ENCODE data around the gene DLG5.

DLG5 gene

GRCh38 chr10:77820349-77820748, 106.2 kb downstream of the DLG5 start:
- Histone ChIP-seq H3K79me2 (ENCODE audit: insufficient read depth, low read length) (no peaks in the 10 kb centered on the region), H3K27me3 (ENCODE audit: insufficient read depth, low read length, poor library complexity, severe bottlenecking) (no peaks in the 10 kb centered on the region), H3K4me2 (ENCODE audit: low read depth, low read length, poor library complexity, severe bottlenecking) (no peak overlapping the region), H3F3A (ENCODE audit: low read depth) (no peaks in the 10 kb centered on the region), H3K9ac (ENCODE audit: low read depth, low read length, poor library complexity, severe bottlenecking) (no peak overlapping the region), H4K20me1 (ENCODE audit: insufficient read depth, low read length, poor library complexity, severe bottlenecking) (no peaks in the 10 kb centered on the region), H3K9me2 (replicated peaks; ENCODE audit: low read depth, low read length) (no peaks in the 10 kb centered on the region), H3K4me1 (ENCODE audit: insufficient read depth, low read length, poor library complexity, severe bottlenecking) (no peaks in the 10 kb centered on the region), H3K9me3 (ENCODE audit: insufficient read depth, low read depth, low read length) (no peaks in the 10 kb centered on the region), H3K36me3 (ENCODE audit: insufficient read depth, low read length) (peaks cover 78% of the 10 kb centered on the region; the same call in 1 of the 2 replicates), H3K4me3 (ENCODE audit: low read length, poor library complexity, severe bottlenecking) (no peak overlapping the region), H2AFZ (ENCODE audit: low read length) (no peak overlapping the region)
- TF ChIP-seq EZH2phosphoT487 (IDR thresholded peaks at IDR 0.05; ENCODE audit: borderline replicate concordance): no peak
- no peak for TF ChIP-seq CTCF (conservative IDR thresholded peaks at IDR 0.05; ENCODE audit: low read length)

GRCh38 chr10:77819210-77820112, 107.1 kb downstream of the DLG5 start:
- Histone ChIP-seq H3K79me2 (ENCODE audit: insufficient read depth, low read length) (no peaks in the 10 kb centered on the region), H3K9me2 (replicated peaks; ENCODE audit: low read depth, low read length) (no peaks in the 10 kb centered on the region), H3K27me3 (ENCODE audit: insufficient read depth, low read length, poor library complexity, severe bottlenecking) (no peaks in the 10 kb centered on the region), H3K9ac (ENCODE audit: low read depth, low read length, poor library complexity, severe bottlenecking) (no peak overlapping the region), H3F3A (ENCODE audit: low read depth) (no peaks in the 10 kb centered on the region), H3K4me2 (ENCODE audit: low read depth, low read length, poor library complexity, severe bottlenecking) (no peak overlapping the region), H2AFZ (ENCODE audit: low read length) (no peak overlapping the region), H3K4me1 (ENCODE audit: insufficient read depth, low read length, poor library complexity, severe bottlenecking) (no peaks in the 10 kb centered on the region), H4K20me1 (ENCODE audit: insufficient read depth, low read length, poor library complexity, severe bottlenecking) (no peaks in the 10 kb centered on the region), H3K9me3 (ENCODE audit: insufficient read depth, low read depth, low read length) (no peaks in the 10 kb centered on the region), H3K4me3 (ENCODE audit: low read length, poor library complexity, severe bottlenecking) (no peak overlapping the region), H3K36me3 (ENCODE audit: insufficient read depth, low read length) (peaks cover 78% of the 10 kb centered on the region; the same call in 1 of the 2 replicates)
- no peak for TF ChIP-seq EZH2phosphoT487 (IDR thresholded peaks at IDR 0.05; ENCODE audit: borderline replicate concordance)
- no peak for TF ChIP-seq CTCF (conservative IDR thresholded peaks at IDR 0.05; ENCODE audit: low read length)

GRCh38 chr10:77818378-77818777, 108.2 kb downstream of the DLG5 start:
- TF ChIP-seq EZH2phosphoT487 (IDR thresholded peaks at IDR 0.05; ENCODE audit: borderline replicate concordance) (no peak), CTCF (conservative IDR thresholded peaks at IDR 0.05; ENCODE audit: low read length) (no peak)
- H3F3A ChIP-seq (ENCODE audit: low read depth): no peaks in the 10 kb centered on the region
- no peak overlapping the region for H3K4me2 ChIP-seq (ENCODE audit: low read depth, low read length, poor library complexity, severe bottlenecking)
- H4K20me1 ChIP-seq (ENCODE audit: insufficient read depth, low read length, poor library complexity, severe bottlenecking): no peaks in the 10 kb centered on the region
- H3K9me2 ChIP-seq (replicated peaks; ENCODE audit: low read depth, low read length): no peaks in the 10 kb centered on the region
- H3K4me1 ChIP-seq (ENCODE audit: insufficient read depth, low read length, poor library complexity, severe bottlenecking): no peaks in the 10 kb centered on the region
- H3K79me2 ChIP-seq (ENCODE audit: insufficient read depth, low read length): no peaks in the 10 kb centered on the region
- H3K27me3 ChIP-seq (ENCODE audit: insufficient read depth, low read length, poor library complexity, severe bottlenecking): no peaks in the 10 kb centered on the region
- no peak overlapping the region for H2AFZ ChIP-seq (ENCODE audit: low read length)
- no peaks in the 10 kb centered on the region for H3K9me3 ChIP-seq (ENCODE audit: insufficient read depth, low read depth, low read length)
- peaks cover 73% of the 10 kb centered on the region; the same call in 1 of the 2 replicates for H3K36me3 ChIP-seq (ENCODE audit: insufficient read depth, low read length)
- H3K9ac ChIP-seq (ENCODE audit: low read depth, low read length, poor library complexity, severe bottlenecking): no peak overlapping the region
- no peak overlapping the region for H3K4me3 ChIP-seq (ENCODE audit: low read length, poor library complexity, severe bottlenecking)

Measured in Loucy (cell line).